ENCODE data around the gene UFM1. TPM values are rescaled to one million over a fixed set of nuclear protein-coding genes. Genes with fewer than 3 reads are reported as not detected.

The UFM1 gene
- total RNA-seq, 1 experiment from 2014 or later: 33.9 TPM

- no peak for ATAC-seq
- ChIA-PET POLR2A (no interaction called here), RAD21 (ENCODE audit: low non-redundant PET in 1 of 2, low total read pairs in 2 of 2, uncharacterized antibody in 2 of 2, unreplicated experiment in 2 of 2) (no interaction called here), CTCF (no interaction called here)
- H3K36me3 ChIP-seq (ENCODE audit: control insufficient read depth in 1 of 2, insufficient read depth in 2 of 2, low read length in 2 of 2): peaks cover 0 to 9% of the 10 kb centered on the region in 2 experiments; a peak in 2 of 4 replicates
- no peak overlapping the region for H3K4me3 ChIP-seq (replicated peaks in 1 of 2; ENCODE audit: low read depth in 1 of 2, low read length in 2 of 2)
- H3K4me1 ChIP-seq (ENCODE audit: control insufficient read depth in 1 of 2, insufficient read depth in 2 of 2, low read length in 2 of 2): peaks cover 0 to 18% of the 10 kb centered on the region in 2 experiments; a peak in 3 of 4 replicates
- H3K9me2 ChIP-seq (ENCODE audit: insufficient read depth): no peaks in the 10 kb centered on the region
- no peaks in the 10 kb centered on the region for H3K9me3 ChIP-seq (ENCODE audit: control insufficient read depth in 1 of 2, insufficient read depth in 1 of 2, low read depth in 1 of 2, low read length in 2 of 2)
- no TSS peak for BruUV-seq (replicated peaks)
- no peak overlapping the region for H3K27ac ChIP-seq (ENCODE audit: low read depth, low read length)
- TF ChIP-seq SP1 (IDR thresholded peaks at IDR 0.05; ENCODE audit: low read depth): no peak
- TF ChIP-seq FOSL1 (IDR thresholded peaks at IDR 0.05; ENCODE audit: low read depth): no peak
- no peak for TF ChIP-seq EGR1 (IDR thresholded peaks at IDR 0.05; ENCODE audit: low read depth)
- no peak for TF ChIP-seq POLR2A (IDR thresholded peaks at IDR 0.05; ENCODE audit: borderline replicate concordance, extremely low read depth, insufficient read depth, insufficient read length)
- TF ChIP-seq JUND (IDR thresholded peaks at IDR 0.05): no peak
- TF ChIP-seq CBX3 (IDR thresholded peaks at IDR 0.05; ENCODE audit: low read depth): no peak
- H3K27me3 ChIP-seq (ENCODE audit: insufficient read depth, low read length): no peaks in the 10 kb centered on the region
- H4K20me1 ChIP-seq (ENCODE audit: insufficient read depth): no peaks in the 10 kb centered on the region
- intact Hi-C loops (cut with micrococcal nuclease): loop anchor here (10.0 kb wide), 1 partner anchor 1272 kb away; no protein-coding TSS in a partner anchor
- no peak overlapping the region for H3K9ac ChIP-seq (ENCODE audit: low read length)
- DNase-seq (ENCODE audit: low read depth, low spot score): no peak
- peaks cover 20% of the 10 kb centered on the region for H3K79me2 ChIP-seq (ENCODE audit: insufficient read depth, low read length)
- H2AFZ ChIP-seq (ENCODE audit: low read depth, low read length, poor library complexity, severe bottlenecking): no peak overlapping the region
- no peak overlapping the region for H3K4me2 ChIP-seq (ENCODE audit: low read length)
Measured at GRCh38 chr13:38346764-38347163, 2.9 kb upstream of the UFM1 start.

- TF ChIP-seq YY1 (IDR thresholded peaks at IDR 0.05; ENCODE audit: extremely low read depth, insufficient replicate concordance, low read depth, low read length) (no peak), ATF3 (IDR thresholded peaks at IDR 0.05) (no peak), POLR2A (IDR thresholded peaks at IDR 0.05; ENCODE audit: borderline replicate concordance, extremely low read depth, insufficient read depth, insufficient read length) (no peak), SIN3A (IDR thresholded peaks at IDR 0.05; ENCODE audit: low read depth) (no peak; the same call in 1 of the 2 replicates), TCF7L2 (IDR thresholded peaks at IDR 0.05; ENCODE audit: borderline replicate concordance, extremely low read depth, insufficient read depth, insufficient read length) (no peak)
- H3K4me3 ChIP-seq (replicated peaks in 1 of 2; ENCODE audit: low read depth in 1 of 2, low read length in 2 of 2): peak overlapping the region; percentile 84 to 93
- H3K4me2 ChIP-seq (ENCODE audit: low read length): peak overlapping the region; percentile 92
- peak overlapping the region; percentile 77; the same call in 1 of the 2 replicates for H3K27ac ChIP-seq (ENCODE audit: low read depth, low read length)
- H3K36me3 ChIP-seq (ENCODE audit: control insufficient read depth in 1 of 2, insufficient read depth in 2 of 2, low read length in 2 of 2): peaks cover 7 to 9% of the 10 kb centered on the region in 2 experiments; a peak in 3 of 4 replicates
- peak; percentile 2; the same call in 1 of the 2 replicates for ATAC-seq
- DNase-seq (ENCODE audit: low read depth, low spot score): no peak
- no peaks in the 10 kb centered on the region for H3K9me3 ChIP-seq (ENCODE audit: control insufficient read depth in 1 of 2, insufficient read depth in 1 of 2, low read depth in 1 of 2, low read length in 2 of 2)
- H3K27me3 ChIP-seq (ENCODE audit: insufficient read depth, low read length): no peaks in the 10 kb centered on the region
- H3K4me1 ChIP-seq (ENCODE audit: control insufficient read depth in 1 of 2, insufficient read depth in 2 of 2, low read length in 2 of 2): peaks cover 0 to 18% of the 10 kb centered on the region in 2 experiments; a peak in 3 of 4 replicates
- intact Hi-C loops (cut with micrococcal nuclease): loop anchor here (10.0 kb wide), 1 partner anchor 1274 kb away; no protein-coding TSS in a partner anchor
- H3K9me2 ChIP-seq (ENCODE audit: insufficient read depth): no peaks in the 10 kb centered on the region
- H3K79me2 ChIP-seq (ENCODE audit: insufficient read depth, low read length): peaks cover 40% of the 10 kb centered on the region
- ChIA-PET CTCF (no interaction called here), POLR2A (interaction anchor here (0.8 to 1.2 kb wide), 4 partner anchors 10 to 25 kb away, joined by 3 to 5 read pairs (median 4); no protein-coding TSS in a partner anchor), RAD21 (ENCODE audit: low non-redundant PET in 1 of 2, low total read pairs in 2 of 2, uncharacterized antibody in 2 of 2, unreplicated experiment in 2 of 2) (no interaction called here)
- H4K20me1 ChIP-seq (ENCODE audit: insufficient read depth): no peaks in the 10 kb centered on the region
- H2AFZ ChIP-seq (ENCODE audit: low read depth, low read length, poor library complexity, severe bottlenecking): peak overlapping the region; percentile 96
- H3K9ac ChIP-seq (ENCODE audit: low read length): peak overlapping the region; percentile 77
- BruUV-seq (replicated peaks): TSS peak; percentile 78
Measured at GRCh38 chr13:38348861-38349389, 726 bp upstream of the UFM1 start.

Data from HCT116 (cell line).